Ecto neural progenitor cell (in vitro differentiated cells): Measurements from ENCODE around the gene ZNF512B.
"Not testable (repeated sequence)": the region's sequence is repeated elsewhere in the genome, so short reads cannot be mapped to it uniquely, and the experiment has no call there.

Experiments used
- DNase-seq: peaks from one replicate; pipeline ENCODE4 v3.0.0-alpha.2; 2018; ENCODE audit warnings: low spot score

ZNF512B gene

GRCh38 chr20:63969838-63970713 is at the start of gene ZNF512B:
TSS of gene ZNF512B (minus strand) at chr20:63969930. CDS start at chr20:63967950, 1,980 bp downstream.
- DNase-seq: peak; percentile 71

- no peak for DNase-seq
Measured at GRCh38 chr20:64015635-64016034, 45.9 kb upstream of the ZNF512B start.

- not testable (repeated sequence) for DNase-seq
Measured at GRCh38 chr20:64012385-64013154, 42.8 kb upstream of the ZNF512B start.

- DNase-seq: no peak
Measured at GRCh38 chr20:64011366-64011779, 41.6 kb upstream of the ZNF512B start.

GRCh38 chr20:64010711-64011237 is 41.0 kb upstream of the ZNF512B start:
- DNase-seq: no peak

GRCh38 chr20:64009811-64010387 is 40.2 kb upstream of the ZNF512B start:
- DNase-seq: no peak

- no peak for DNase-seq
Measured at GRCh38 chr20:64006902-64007301, 37.2 kb upstream of the ZNF512B start.

- no peak for DNase-seq
Measured at GRCh38 chr20:64006490-64006889, 36.8 kb upstream of the ZNF512B start.

- no peak for DNase-seq
Measured at GRCh38 chr20:64005394-64005793, 35.7 kb upstream of the ZNF512B start.

GRCh38 chr20:64003960-64004725 is 34.4 kb upstream of the ZNF512B start:
- no peak for DNase-seq

GRCh38 chr20:64001607-64002011 is 31.9 kb upstream of the ZNF512B start:
- no peak for DNase-seq

GRCh38 chr20:64000906-64001305 is 31.2 kb upstream of the ZNF512B start:
- DNase-seq: no peak

- DNase-seq: no peak
Measured at GRCh38 chr20:63982937-63983336, 13.2 kb upstream of the ZNF512B start.

GRCh38 chr20:63980806-63981728 is 11.3 kb upstream of the ZNF512B start, which contains the start of gene PRPF6:
TSS of gene PRPF6 (plus strand) at chr20:63981132. CDS start at chr20:63981246, 114 bp downstream.
- DNase-seq: peak; percentile 96

GRCh38 chr20:63980317-63980805 is 10.6 kb upstream of the ZNF512B start:
- no peak for DNase-seq

GRCh38 chr20:63979557-63980316 is 10.0 kb upstream of the ZNF512B start, which contains the start of gene SAMD10:
TSS of gene SAMD10 (minus strand) at chr20:63979642. CDS start at chr20:63979467, 175 bp downstream.
- DNase-seq: peak; percentile 76

GRCh38 chr20:63979229-63979556 is 9.5 kb upstream of the ZNF512B start:
- DNase-seq: peak; percentile 60

- DNase-seq: peak; percentile 77
Measured at GRCh38 chr20:63978319-63979228, 8.8 kb upstream of the ZNF512B start.
